Measurements from ENCODE around the gene ZNF18. TPM values are rescaled to one million over a fixed set of nuclear protein-coding genes. Genes with fewer than 3 reads are reported as not detected.

The ZNF18 gene
- total and polyA plus RNA-seq, 2 of the 4 experiments (the other 2 are of a cell fraction): 4.5 to 11.7 TPM

DNA sequence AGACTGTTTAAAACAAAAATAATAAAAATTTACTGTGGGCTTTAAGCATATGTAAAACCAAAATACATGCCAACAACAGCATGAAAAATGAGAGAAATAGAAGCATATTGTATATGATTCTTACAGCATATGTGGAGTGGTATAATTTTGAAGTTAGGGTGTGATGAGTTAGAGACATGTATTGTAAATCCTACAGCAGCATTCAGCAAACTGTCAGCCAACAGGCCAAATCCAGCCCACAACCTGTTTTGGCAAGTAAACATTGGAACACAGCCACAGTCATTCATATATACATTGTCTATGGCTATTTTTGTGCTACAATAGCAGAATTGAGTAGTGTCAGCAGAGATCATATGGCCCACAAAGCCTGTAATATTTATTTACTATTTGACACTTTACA, 42.3 kb downstream of the ZNF18 start:
- Histone ChIP-seq H3K9me3 (ENCODE audit: control insufficient read depth, insufficient read depth, low read length) (peaks cover 5% of the 10 kb centered on the region), H4K20me1 (ENCODE audit: insufficient read depth, low read length) (no peaks in the 10 kb centered on the region), H3K14ac (replicated peaks; ENCODE audit: low read depth, low read length) (no peak overlapping the region), H3K4ac (ENCODE audit: low read depth, low read length) (no peak overlapping the region), H4K5ac (ENCODE audit: low read depth, low read length) (no peak overlapping the region), H2AK5ac (ENCODE audit: low read depth, low read length) (no peak overlapping the region), H3K9ac (ENCODE audit: low read depth, low read length) (no peak overlapping the region), H3K27me3 (ENCODE audit: control insufficient read depth, insufficient read depth, low read length) (no peaks in the 10 kb centered on the region), H2BK120ac (ENCODE audit: low read depth, low read length) (no peak overlapping the region), H3K79me1 (ENCODE audit: low read depth in 1 of 2, low read length in 2 of 2) (no peaks in the 10 kb centered on the region), H2AK9ac (replicated peaks; ENCODE audit: low read depth, low read length, poor library complexity) (no peak overlapping the region), H3K27ac (ENCODE audit: insufficient read depth, low read length) (no peak overlapping the region), H3K4me3 (ENCODE audit: insufficient read depth, low read depth, low read length) (no peak overlapping the region), H3K4me1 (ENCODE audit: control insufficient read depth, insufficient read depth, low read length) (no peaks in the 10 kb centered on the region), H3K56ac (ENCODE audit: extremely low read depth, insufficient read depth, low read length) (no peak overlapping the region), H3K23ac (ENCODE audit: low read depth, low read length) (no peak overlapping the region), H2AFZ (replicated peaks; ENCODE audit: low read length, poor library complexity) (no peak overlapping the region), H3K9me1 (ENCODE audit: insufficient read depth, low read length) (no peaks in the 10 kb centered on the region), H3K18ac (ENCODE audit: low read depth, low read length) (no peak overlapping the region), H4K8ac (ENCODE audit: low read depth in 2 of 2, low read length in 2 of 2) (no peak overlapping the region), H3K36me3 (ENCODE audit: control insufficient read depth, insufficient read depth, low read length) (no peaks in the 10 kb centered on the region), H2BK15ac (ENCODE audit: low read depth, low read length) (no peak overlapping the region), H2BK20ac (ENCODE audit: low read depth, low read length) (no peak overlapping the region), H4K91ac (ENCODE audit: insufficient read depth, low read depth, low read length) (no peak overlapping the region), H2BK5ac (ENCODE audit: low read depth, low read length, poor library complexity, severe bottlenecking) (no peak overlapping the region), H3K4me2 (ENCODE audit: low read depth, low read length) (no peak overlapping the region)
- TF ChIP-seq MAZ (IDR thresholded peaks at IDR 0.05; ENCODE audit: borderline replicate concordance, low read depth, low read length) (no peak), BHLHE40 (IDR thresholded peaks at IDR 0.05; ENCODE audit: low read depth, low read length) (no peak), MAFK (IDR thresholded peaks at IDR 0.05; ENCODE audit: low read depth, low read length) (no peak), CEBPB (IDR thresholded peaks at IDR 0.05; ENCODE audit: low read depth, low read length) (no peak), ELK1 (IDR thresholded peaks at IDR 0.05; ENCODE audit: borderline replicate concordance, low read depth, low read length) (no peak), RAD21 (IDR thresholded peaks at IDR 0.05; ENCODE audit: low read length) (no peak), RFX5 (IDR thresholded peaks at IDR 0.05; ENCODE audit: low read depth, low read length) (no peak), MXI1 (IDR thresholded peaks at IDR 0.05; ENCODE audit: borderline replicate concordance, low read depth, low read length) (no peak), NFE2L2 (IDR thresholded peaks at IDR 0.05; ENCODE audit: low read depth, low read length) (no peak), SMC3 (IDR thresholded peaks at IDR 0.05; ENCODE audit: low read depth, low read length) (no peak), FOS (IDR thresholded peaks at IDR 0.05; ENCODE audit: low read depth, low read length) (no peak), CHD1 (IDR thresholded peaks at IDR 0.05; ENCODE audit: low read depth, low read length) (no peak)
- TF ChIP-seq, protein P1, sequence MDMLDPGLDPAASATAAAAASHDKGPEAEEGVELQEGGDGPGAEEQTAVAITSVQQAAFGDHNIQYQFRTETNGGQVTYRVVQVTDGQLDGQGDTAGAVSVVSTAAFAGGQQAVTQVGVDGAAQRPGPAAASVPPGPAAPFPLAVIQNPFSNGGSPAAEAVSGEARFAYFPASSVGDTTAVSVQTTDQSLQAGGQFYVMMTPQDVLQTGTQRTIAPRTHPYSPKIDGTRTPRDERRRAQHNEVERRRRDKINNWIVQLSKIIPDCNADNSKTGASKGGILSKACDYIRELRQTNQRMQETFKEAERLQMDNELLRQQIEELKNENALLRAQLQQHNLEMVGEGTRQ (IDR thresholded peaks at IDR 0.05; ENCODE audit: low read depth, low read length): no peak
- intact Hi-C loops (cut with micrococcal nuclease) (no loop called here), in situ Hi-C loops (cut with MboI; ENCODE audit: low sequenced_read_pairs) (no loop called here), dilution Hi-C loops (cut with HindIII; ENCODE audit: low sequenced_read_pairs, unreplicated experiment) (no loop called here)
- ChIA-PET POLR2A (ENCODE audit: unreplicated experiment) (no interaction called here), CTCF (interaction anchor here (0.6 kb wide), 1 partner anchor 898 kb away, joined by 4 read pairs; no protein-coding TSS in a partner anchor)
- no peak for DNase-seq
- ATAC-seq (ENCODE audit: low read depth): no peak
- no TSS peak for BruUV-seq (replicated peaks)

All from IMR-90 (cell line).